HEK293T (cell line): ENCODE data around the gene TLX1.

ENCODE experiments used
- HDGF ChIP-seq: fragments of 450-650 bp; IDR thresholded peaks from 2 replicates; pipeline ENCODE4 v1.6.1; 2017; ENCODE audit warnings: antibody characterized with exemption, borderline replicate concordance
- SP1 ChIP-seq: fragments of 450-650 bp; IDR thresholded peaks from 2 replicates; pipeline ENCODE4 v1.6.1; 2017

GRCh38 chr10:101120520-101120883 lies 10.6 kb upstream of the TLX1 start:
- no peak for TF ChIP-seq SP1
- TF ChIP-seq HDGF: no peak
